Lower lobe of right lung (tissue), 2 donors: ENCODE results near the gene HCRTR1. TPM values are rescaled to one million over a fixed set of nuclear protein-coding genes. Genes with fewer than 3 reads are reported as not detected.

Experiments used
- ATAC-seq, 2 donors: fragments of 200-7000 bp; cut with Tn5 transposase; one replicate each; pipeline ENCODE4 v1.9.1; 2020 to 2022; ENCODE audit warnings: mild to moderate bottlenecking in 2 of 2, moderate library complexity in 2 of 2
- DNase-seq: peaks from one replicate; pipeline ENCODE4 v3.0.0-alpha.2; 2020
- H3K27ac ChIP-seq: fragments of 200-600 bp; one replicate; pipeline ENCODE4 v1.8.0; 2022
- H3K27me3 ChIP-seq: fragments of 200-600 bp; one replicate; pipeline ENCODE4 v1.8.0; 2022; ENCODE audit warnings: low read depth
- H3K36me3 ChIP-seq: fragments of 200-600 bp; one replicate; pipeline ENCODE4 v1.8.0; 2022; ENCODE audit warnings: mild to moderate bottlenecking
- H3K4me1 ChIP-seq: fragments of 200-600 bp; one replicate; pipeline ENCODE4 v1.8.0; 2022
- H3K4me3 ChIP-seq: fragments of 200-600 bp; one replicate; pipeline ENCODE4 v1.8.0; 2022; ENCODE audit warnings: mild to moderate bottlenecking
- H3K9me3 ChIP-seq: fragments of 200-600 bp; one replicate; pipeline ENCODE4 v1.8.0; 2022
- CTCF ChIP-seq: fragments of 200-600 bp; IDR thresholded peaks from one replicate; pipeline ENCODE4 v1.8.0; 2022; ENCODE audit warnings: antibody characterized with exemption, mild to moderate bottlenecking
- intact Hi-C: fragments of 100-400 bp; cut with DNase I; formaldehyde crosslinking; loops from one replicate; pipeline ENCODE4 v1.11.0; 2022
- total RNA-seq: library from RNA; stranded (reverse); fragmentation: NEBNext Ultra II Directional; extraction: Animal tissue kit (Norgen Biotek cat#: 25700); gene quantifications from one replicate; pipeline ENCODE4 v1.2.1, GENCODE V29; 2021
- donor health status: DM: no; HTN: yes; CAD: no; lungs with severe emphysema.

Gene HCRTR1
- total RNA-seq, 1 donor from 2014 or later = not detected

GRCh38 chr1:31621498-31621820 lies 4.0 kb downstream of the HCRTR1 start:
- ATAC-seq = no peak
- intact Hi-C loops = no loop called here
- TF ChIP-seq CTCF = no peak

GRCh38 chr1:31621847-31622730 lies 4.6 kb downstream of the HCRTR1 start:
- Histone ChIP-seq H3K27me3 (peaks cover 14% of the 10 kb centered on the region), H3K36me3 (no peaks in the 10 kb centered on the region), H3K4me1 (peaks cover 25% of the 10 kb centered on the region), H3K27ac (no peak overlapping the region), H3K4me3 (no peak overlapping the region), H3K9me3 (no peaks in the 10 kb centered on the region)
- no peak for ATAC-seq
- intact Hi-C loops = no loop called here
- TF ChIP-seq CTCF = no peak
- DNase-seq = no peak

More at GRCh38 chr1:31621498-31621820, 4.0 kb downstream of the HCRTR1 start:
- Histone ChIP-seq H3K4me1 (peaks cover 19% of the 10 kb centered on the region), H3K36me3 (no peaks in the 10 kb centered on the region), H3K27me3 (peaks cover 19% of the 10 kb centered on the region), H3K27ac (no peak overlapping the region), H3K9me3 (no peaks in the 10 kb centered on the region), H3K4me3 (no peak overlapping the region)
- DNase-seq = no peak

- Histone ChIP-seq H3K4me1 (peaks cover 24% of the 10 kb centered on the region), H3K4me3 (no peak overlapping the region), H3K27me3 (peaks cover 1% of the 10 kb centered on the region), H3K9me3 (no peaks in the 10 kb centered on the region), H3K27ac (no peak overlapping the region), H3K36me3 (peaks cover 11% of the 10 kb centered on the region)
- intact Hi-C loops = no loop called here
- TF ChIP-seq CTCF = no peak
- DNase-seq = no peak
- ATAC-seq = no peak
Measured at GRCh38 chr1:31623365-31623764, 5.9 kb downstream of the HCRTR1 start.

GRCh38 chr1:31624309-31624708 lies 6.8 kb downstream of the HCRTR1 start:
- Histone ChIP-seq H3K27me3 (no peaks in the 10 kb centered on the region), H3K4me3 (no peak overlapping the region), H3K4me1 (peaks cover 34% of the 10 kb centered on the region), H3K9me3 (no peaks in the 10 kb centered on the region), H3K27ac (no peak overlapping the region), H3K36me3 (peaks cover 20% of the 10 kb centered on the region)
- intact Hi-C loops = no loop called here
- TF ChIP-seq CTCF = no peak
- no peak for DNase-seq
- ATAC-seq = no peak

- no peak for TF ChIP-seq CTCF
- intact Hi-C loops = no loop called here
- Histone ChIP-seq H3K4me1 (peaks cover 40% of the 10 kb centered on the region), H3K27ac (no peak overlapping the region), H3K4me3 (no peak overlapping the region), H3K9me3 (no peaks in the 10 kb centered on the region), H3K27me3 (no peaks in the 10 kb centered on the region), H3K36me3 (peaks cover 26% of the 10 kb centered on the region)
- DNase-seq (no peak), ATAC-seq (no peak)
Measured at GRCh38 chr1:31624731-31625514, 7.4 kb downstream of the HCRTR1 start.
